ENCODE data around the gene IQSEC2. TPM values are rescaled to one million over a fixed set of nuclear protein-coding genes. Genes with fewer than 3 reads are reported as not detected.
A peak's percentile ranks its signal among the peaks of the same experiment; 100 is the strongest.

The IQSEC2 gene
- total RNA-seq, 4 donors from 2014 or later: 10.1 to 25.7 (median 16.8) TPM

GRCh38 chrX:53313728-53314105 lies 32.3 kb upstream of the IQSEC2 start:
- Histone ChIP-seq H3K4me3 (no peak overlapping the region), H3K36me3 (no peaks in the 10 kb centered on the region), H3K27me3 (no peaks in the 10 kb centered on the region), H3K4me1 (peaks cover 0 to 4% (median 3%) of the 10 kb centered on the region in 3 donors), H3K9me3 (no peaks in the 10 kb centered on the region), H3K27ac (no peak overlapping the region)
- ATAC-seq: no peak
- 83% methylated on average over 3 of the region's 5 CpGs; no CpG with 5 or more reads in 1 of the 2 donors for WGBS, 2 donors (ENCODE audit: low coverage in 1 of 2)
- no peak for TF ChIP-seq EP300 (IDR thresholded peaks at IDR 0.05)
- no peak for TF ChIP-seq POLR2A (IDR thresholded peaks at IDR 0.05)
- TF ChIP-seq POLR2AphosphoS5 (IDR thresholded peaks at IDR 0.05): no peak
- TF ChIP-seq, protein P1, sequence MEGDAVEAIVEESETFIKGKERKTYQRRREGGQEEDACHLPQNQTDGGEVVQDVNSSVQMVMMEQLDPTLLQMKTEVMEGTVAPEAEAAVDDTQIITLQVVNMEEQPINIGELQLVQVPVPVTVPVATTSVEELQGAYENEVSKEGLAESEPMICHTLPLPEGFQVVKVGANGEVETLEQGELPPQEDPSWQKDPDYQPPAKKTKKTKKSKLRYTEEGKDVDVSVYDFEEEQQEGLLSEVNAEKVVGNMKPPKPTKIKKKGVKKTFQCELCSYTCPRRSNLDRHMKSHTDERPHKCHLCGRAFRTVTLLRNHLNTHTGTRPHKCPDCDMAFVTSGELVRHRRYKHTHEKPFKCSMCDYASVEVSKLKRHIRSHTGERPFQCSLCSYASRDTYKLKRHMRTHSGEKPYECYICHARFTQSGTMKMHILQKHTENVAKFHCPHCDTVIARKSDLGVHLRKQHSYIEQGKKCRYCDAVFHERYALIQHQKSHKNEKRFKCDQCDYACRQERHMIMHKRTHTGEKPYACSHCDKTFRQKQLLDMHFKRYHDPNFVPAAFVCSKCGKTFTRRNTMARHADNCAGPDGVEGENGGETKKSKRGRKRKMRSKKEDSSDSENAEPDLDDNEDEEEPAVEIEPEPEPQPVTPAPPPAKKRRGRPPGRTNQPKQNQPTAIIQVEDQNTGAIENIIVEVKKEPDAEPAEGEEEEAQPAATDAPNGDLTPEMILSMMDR (IDR thresholded peaks at IDR 0.05): no peak

DNA sequence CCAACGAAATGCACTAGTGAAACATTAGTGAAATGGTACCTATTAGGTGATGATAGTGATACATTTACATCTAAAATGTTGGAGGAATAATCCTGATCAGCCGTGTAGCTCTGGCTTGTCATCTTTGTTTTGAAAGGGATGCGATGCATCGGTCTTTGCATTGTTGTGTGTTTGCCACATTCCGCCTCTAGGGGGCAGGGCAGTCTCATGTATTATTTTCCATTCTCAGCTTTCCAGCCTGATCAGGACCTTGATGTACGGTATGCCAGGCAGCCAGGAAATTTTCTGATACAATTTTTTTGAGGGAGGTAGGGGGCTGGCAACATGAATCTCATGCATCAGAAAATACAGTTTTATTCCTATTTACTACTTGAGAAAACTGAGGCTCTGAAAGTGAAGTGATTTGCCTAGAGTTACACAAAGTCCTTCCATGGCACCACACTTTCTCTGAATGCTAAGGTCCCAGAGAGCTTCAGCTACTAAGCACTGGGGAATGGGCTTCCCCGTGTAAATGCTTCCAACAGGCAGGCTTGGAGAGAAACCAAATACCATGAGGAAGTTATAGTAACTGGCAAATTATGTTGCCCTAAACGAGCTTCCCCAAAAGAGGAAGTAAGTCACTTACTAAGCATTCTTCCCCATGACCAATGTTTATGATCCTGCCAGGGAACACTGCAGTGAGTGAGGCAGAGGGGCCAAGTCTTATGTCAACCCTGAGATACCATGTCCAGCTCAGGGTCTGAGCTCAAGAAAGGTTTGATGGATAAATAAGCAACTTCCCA lies 31.8 kb upstream of the IQSEC2 start:
- no peaks in the 10 kb centered on the region for H3K36me3 ChIP-seq
- no peaks in the 10 kb centered on the region for H3K9me3 ChIP-seq
- peaks cover 0 to 3% (median 0%) of the 10 kb centered on the region in 3 donors for H3K4me1 ChIP-seq
- 4 to 10% methylated on average over 3 to 8 of the region's 8 CpGs for WGBS, 2 donors (ENCODE audit: low coverage in 1 of 2)
- no peaks in the 10 kb centered on the region for H3K27me3 ChIP-seq
- TF ChIP-seq EP300 (IDR thresholded peaks at IDR 0.05): no peak
- no peak for TF ChIP-seq POLR2AphosphoS5 (IDR thresholded peaks at IDR 0.05)
- TF ChIP-seq, protein P1 (IDR thresholded peaks at IDR 0.05): peak; percentile 39 to 81 (median 57)
- peak; percentile 57 for ATAC-seq
- no peak overlapping the region for H3K4me3 ChIP-seq
- H3K27ac ChIP-seq: no peak overlapping the region

DNA sequence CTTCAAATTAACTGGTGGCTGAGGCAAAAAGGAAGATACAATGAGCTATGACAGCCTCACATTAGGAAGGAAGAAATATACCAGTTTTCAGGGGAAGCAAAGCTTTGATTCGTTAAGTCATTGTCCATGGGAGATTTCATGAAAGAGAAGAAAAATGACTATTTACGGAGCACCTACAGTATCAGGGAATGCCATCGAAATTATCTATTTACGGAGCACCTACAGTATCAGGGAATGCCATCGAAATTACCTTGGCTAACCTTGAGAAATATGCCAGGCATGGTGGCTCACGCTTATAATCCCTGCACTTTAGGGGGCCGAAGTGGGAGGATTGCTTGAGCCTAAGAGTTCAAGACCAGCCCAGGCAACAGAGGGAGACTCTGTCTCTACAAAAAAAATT lies 28.5 kb upstream of the IQSEC2 start:
- TF ChIP-seq POLR2AphosphoS5 (IDR thresholded peaks at IDR 0.05): no peak
- TF ChIP-seq EP300 (IDR thresholded peaks at IDR 0.05): no peak
- TF ChIP-seq POLR2A (IDR thresholded peaks at IDR 0.05): no peak
- TF ChIP-seq, protein P1 (IDR thresholded peaks at IDR 0.05): no peak
- H3K9me3 ChIP-seq: no peaks in the 10 kb centered on the region
- no peaks in the 10 kb centered on the region for H3K27me3 ChIP-seq
- no peak overlapping the region for H3K27ac ChIP-seq
- 78 to 94% methylated on average over 5 to 6 of the region's 7 CpGs for WGBS, 2 donors (ENCODE audit: low coverage in 1 of 2)
- no peaks in the 10 kb centered on the region for H3K4me1 ChIP-seq
- no peaks in the 10 kb centered on the region for H3K36me3 ChIP-seq
- H3K4me3 ChIP-seq: no peak overlapping the region
- ATAC-seq: no peak

DNA sequence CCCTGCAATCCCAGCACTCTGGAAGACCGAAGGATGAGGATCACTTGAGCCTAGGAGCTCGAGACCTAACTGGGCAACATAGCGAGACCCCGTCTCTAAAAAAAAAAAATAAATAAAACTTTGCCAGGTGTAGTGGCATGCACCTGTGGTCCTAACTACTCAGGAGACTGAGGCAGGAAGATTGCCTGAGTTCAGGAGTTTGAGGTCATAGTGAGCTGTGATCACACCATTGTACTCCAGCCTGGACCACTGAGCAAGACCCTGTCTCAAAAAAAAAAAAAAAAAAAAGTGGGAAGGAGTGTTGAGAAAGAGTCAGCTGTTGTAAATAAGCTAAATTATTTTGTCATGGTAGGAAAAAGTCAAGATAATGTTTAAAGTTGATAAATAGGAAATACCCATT lies 27.5 kb upstream of the IQSEC2 start:
- 87% methylated on average over 3 of the region's 4 CpGs; no CpG with 5 or more reads in 1 of the 2 donors for WGBS, 2 donors (ENCODE audit: low coverage in 1 of 2)
- Histone ChIP-seq H3K9me3 (no peaks in the 10 kb centered on the region), H3K27me3 (no peaks in the 10 kb centered on the region), H3K27ac (no peak overlapping the region), H3K36me3 (no peaks in the 10 kb centered on the region), H3K4me1 (no peaks in the 10 kb centered on the region), H3K4me3 (no peak overlapping the region)
- ATAC-seq: no peak
- no peak for TF ChIP-seq POLR2A (IDR thresholded peaks at IDR 0.05)
- TF ChIP-seq POLR2AphosphoS5 (IDR thresholded peaks at IDR 0.05): no peak
- TF ChIP-seq, protein P1 (IDR thresholded peaks at IDR 0.05): no peak
- TF ChIP-seq EP300 (IDR thresholded peaks at IDR 0.05): no peak
